ENCODE results near the gene FILIP1L.

Gene FILIP1L

GRCh38 chr3:100073714-100074307 lies 40.5 kb downstream of the FILIP1L start:
- H3K4me3 ChIP-seq (ENCODE audit: low read depth, low read length): peak overlapping the region; percentile 36
- no peak for TF ChIP-seq CTCF (IDR thresholded peaks at IDR 0.05; ENCODE audit: low read depth, low read length)

- TF ChIP-seq CTCF (IDR thresholded peaks at IDR 0.05; ENCODE audit: low read depth, low read length): no peak
- peak overlapping the region; percentile 36 for H3K4me3 ChIP-seq (ENCODE audit: low read depth, low read length)
Observed at GRCh38 chr3:100073049-100073713, 41.1 kb downstream of the FILIP1L start.

- H3K4me3 ChIP-seq (ENCODE audit: low read depth, low read length): no peak overlapping the region
- TF ChIP-seq CTCF (IDR thresholded peaks at IDR 0.05; ENCODE audit: low read depth, low read length): no peak
Observed at GRCh38 chr3:100072326-100073048, 41.8 kb downstream of the FILIP1L start.

GRCh38 chr3:100069472-100069871 lies 44.8 kb downstream of the FILIP1L start:
- TF ChIP-seq CTCF (IDR thresholded peaks at IDR 0.05; ENCODE audit: low read depth, low read length): no peak
- H3K4me3 ChIP-seq (ENCODE audit: low read depth, low read length): no peak overlapping the region

GRCh38 chr3:100068826-100069225 lies 45.5 kb downstream of the FILIP1L start:
- TF ChIP-seq CTCF (IDR thresholded peaks at IDR 0.05; ENCODE audit: low read depth, low read length): peak; percentile 65
- H3K4me3 ChIP-seq (ENCODE audit: low read depth, low read length): no peak overlapping the region

- no peak for TF ChIP-seq CTCF (IDR thresholded peaks at IDR 0.05; ENCODE audit: low read depth, low read length)
- no peak overlapping the region for H3K4me3 ChIP-seq (ENCODE audit: low read depth, low read length)
Observed at GRCh38 chr3:100067589-100067988, 46.7 kb downstream of the FILIP1L start.

GRCh38 chr3:100063929-100064461 lies 50.3 kb downstream of the FILIP1L start:
- H3K4me3 ChIP-seq (ENCODE audit: low read depth, low read length): peak overlapping the region; percentile 53
- TF ChIP-seq CTCF (IDR thresholded peaks at IDR 0.05; ENCODE audit: low read depth, low read length): no peak

Measured in WI38 (cell line).